Fibroblast of lung (primary cell): ENCODE data around the gene MAP3K4. TPM values are rescaled to one million over a fixed set of nuclear protein-coding genes. Genes with fewer than 3 reads are reported as not detected.
A peak's percentile ranks its signal among the peaks of the same experiment; 100 is the strongest.
"Not testable (repeated sequence)": the region's sequence is repeated elsewhere in the genome, so short reads cannot be mapped to it uniquely, and the experiment has no call there.

ENCODE experiments used
- DNase-seq, 2 donors: peaks; one replicate each; pipeline versions ENCODE4 v3.0.0 to v3.0.0-alpha.2; 2010; ENCODE audit warnings: low read depth in 2 of 2
- H2AFZ ChIP-seq: 2 replicates; pipeline ENCODE4 v1.5.1; 2012; ENCODE audit warnings: low read length, control low read depth, inconsistent platforms
- H3K27ac ChIP-seq: 2 replicates; pipeline ENCODE4 v1.5.1; 2011; ENCODE audit warnings: low read length, control low read depth; ENCODE audit not compliant: insufficient read depth
- H3K27me3 ChIP-seq: 2 replicates; pipeline ENCODE4 v1.5.1; 2011; ENCODE audit warnings: mild to moderate bottlenecking, low read length; ENCODE audit not compliant: control insufficient read depth, insufficient read depth
- H3K36me3 ChIP-seq: 2 replicates; pipeline ENCODE4 v1.5.1; 2011; ENCODE audit warnings: low read length; ENCODE audit not compliant: control insufficient read depth, insufficient read depth
- H3K4me1 ChIP-seq: 2 replicates; pipeline ENCODE4 v1.5.1; 2011; ENCODE audit warnings: low read length; ENCODE audit not compliant: control insufficient read depth, insufficient read depth; ENCODE audit errors: extremely low read depth
- H3K4me2 ChIP-seq: 2 replicates; pipeline ENCODE4 v1.5.1; 2011; ENCODE audit warnings: low read length, control low read depth; ENCODE audit not compliant: insufficient read depth; ENCODE audit errors: extremely low read depth
- H3K4me3 ChIP-seq, 4 experiments: fragments of 200-600 bp in 1 of 4; sonication (generic) in 1 of 4; replicated peaks in 1 of 4; 2 replicates each; pipeline ENCODE4 v1.5.1; 2011 to 2016; ENCODE audit warnings: low read length in 4 of 4, low read depth in 3 of 4, mild to moderate bottlenecking in 3 of 4, control low read depth in 2 of 4, inconsistent platforms in 1 of 4, mixed read lengths in 1 of 4; ENCODE audit not compliant: insufficient read depth in 1 of 4; ENCODE audit errors: control extremely low read depth in 1 of 4
- H3K79me2 ChIP-seq: 2 replicates; pipeline ENCODE4 v1.5.1; 2012; ENCODE audit warnings: mild to moderate bottlenecking, low read length, inconsistent platforms; ENCODE audit not compliant: control insufficient read depth, insufficient read depth
- H3K9ac ChIP-seq: 2 replicates; pipeline ENCODE4 v1.5.1; 2011; ENCODE audit warnings: mild to moderate bottlenecking, low read length, control low read depth; ENCODE audit not compliant: insufficient read depth
- H3K9me3 ChIP-seq: 2 replicates; pipeline ENCODE4 v1.5.1; 2012; ENCODE audit warnings: low read depth, low read length; ENCODE audit not compliant: control insufficient read depth, insufficient read depth
- H4K20me1 ChIP-seq: 2 replicates; pipeline ENCODE4 v1.5.1; 2011; ENCODE audit warnings: low read length; ENCODE audit not compliant: control insufficient read depth, insufficient read depth; ENCODE audit errors: extremely low read depth
- EZH2 ChIP-seq: IDR thresholded peaks from 2 replicates; pipeline ENCODE4 v1.5.1; 2012; ENCODE audit warnings: low read length, control low read depth, mild to moderate bottlenecking; ENCODE audit errors: missing control alignments
- polyA plus RNA-seq, 2 donors: library from polyadenylated mRNA; depleted of rRNA in 1 of 2; stranded (reverse) in 1 of 2; unstranded in 1 of 2; fragments of >200 nt; gene quantifications; 2 replicates each; pipeline ENCODE4 v1.2.1, GENCODE V29; 2011 to 2012; ENCODE audit warnings: missing spikeins in 1 of 2
- total RNA-seq: library from RNA; depleted of rRNA; stranded (reverse); fragments of >200 nt; gene quantifications from 2 replicates; pipeline ENCODE4 v1.2.1, GENCODE V29; 2014
- TF ChIP-seq, protein P1 (sequence below), 2 donors: IDR thresholded peaks in 1 of 2; conservative IDR thresholded peaks in 1 of 2; 1 replicate in 1 of 2; 2 replicates in 1 of 2; pipeline ENCODE4 v1.5.1; 2011 to 2012; ENCODE audit warnings: low read length in 2 of 2, control low read depth in 1 of 2, inconsistent platforms in 1 of 2, low read depth in 1 of 2, mild to moderate bottlenecking in 1 of 2

MAP3K4 gene
- total and polyA plus RNA-seq, 2 donors (not counting 1 experiment from before 2014, with no cell fraction given): 9.1 to 44.4 TPM

DNA sequence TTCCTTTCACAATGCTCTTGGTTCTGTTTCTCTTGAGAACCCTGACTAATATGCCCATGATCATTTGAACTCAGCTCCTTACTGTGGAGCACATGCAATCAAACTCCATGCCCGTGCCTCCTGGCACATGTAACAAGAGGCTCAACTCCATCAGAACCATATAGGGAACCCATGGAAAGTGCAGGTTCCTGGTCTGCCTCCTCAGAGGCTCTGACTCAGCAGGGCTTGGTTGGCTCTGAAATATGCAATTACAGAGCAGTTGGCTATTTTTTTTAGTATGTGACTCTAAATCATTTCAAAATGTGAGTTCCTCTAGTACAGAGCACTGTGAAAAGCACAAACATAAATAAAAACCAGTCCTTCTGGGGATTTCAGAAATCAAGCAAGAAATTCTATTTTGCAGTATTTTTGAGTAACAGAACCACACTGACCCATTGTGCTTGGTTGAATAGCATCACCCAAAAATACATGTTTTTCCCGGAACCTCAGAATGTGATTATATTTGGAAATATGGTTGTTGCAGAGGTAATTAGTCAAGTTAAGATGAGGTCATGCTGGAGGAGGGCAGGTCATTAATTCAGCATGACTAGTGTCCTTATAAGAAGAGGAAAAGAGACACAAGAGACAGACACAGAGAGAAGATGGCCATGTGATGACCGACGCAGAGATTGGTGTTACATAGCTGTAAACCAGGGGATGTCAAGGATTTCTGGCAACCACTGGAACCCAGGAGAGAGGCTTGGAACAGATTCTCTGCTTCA is 13.2 kb upstream of the MAP3K4 start:
- peaks cover 2% of the 10 kb centered on the region for H3K4me1 ChIP-seq
- H3K27ac ChIP-seq: no peak overlapping the region
- DNase-seq: peak; percentile 61 to 69
- no peak for TF ChIP-seq EZH2
- TF ChIP-seq, protein P1, sequence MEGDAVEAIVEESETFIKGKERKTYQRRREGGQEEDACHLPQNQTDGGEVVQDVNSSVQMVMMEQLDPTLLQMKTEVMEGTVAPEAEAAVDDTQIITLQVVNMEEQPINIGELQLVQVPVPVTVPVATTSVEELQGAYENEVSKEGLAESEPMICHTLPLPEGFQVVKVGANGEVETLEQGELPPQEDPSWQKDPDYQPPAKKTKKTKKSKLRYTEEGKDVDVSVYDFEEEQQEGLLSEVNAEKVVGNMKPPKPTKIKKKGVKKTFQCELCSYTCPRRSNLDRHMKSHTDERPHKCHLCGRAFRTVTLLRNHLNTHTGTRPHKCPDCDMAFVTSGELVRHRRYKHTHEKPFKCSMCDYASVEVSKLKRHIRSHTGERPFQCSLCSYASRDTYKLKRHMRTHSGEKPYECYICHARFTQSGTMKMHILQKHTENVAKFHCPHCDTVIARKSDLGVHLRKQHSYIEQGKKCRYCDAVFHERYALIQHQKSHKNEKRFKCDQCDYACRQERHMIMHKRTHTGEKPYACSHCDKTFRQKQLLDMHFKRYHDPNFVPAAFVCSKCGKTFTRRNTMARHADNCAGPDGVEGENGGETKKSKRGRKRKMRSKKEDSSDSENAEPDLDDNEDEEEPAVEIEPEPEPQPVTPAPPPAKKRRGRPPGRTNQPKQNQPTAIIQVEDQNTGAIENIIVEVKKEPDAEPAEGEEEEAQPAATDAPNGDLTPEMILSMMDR (conservative IDR thresholded peaks at IDR 0.05 in 1 of 2, IDR thresholded peaks at IDR 0.05 in 1 of 2; ENCODE audit: low read depth in 1 of 2, low read length in 2 of 2): no peak
- H3K79me2 ChIP-seq: no peaks in the 10 kb centered on the region
- no peaks in the 10 kb centered on the region for H3K9me3 ChIP-seq
- no peak overlapping the region for H2AFZ ChIP-seq
- peak overlapping the region; percentile 23 for H3K4me2 ChIP-seq
- H3K36me3 ChIP-seq: no peaks in the 10 kb centered on the region
- no peaks in the 10 kb centered on the region for H3K27me3 ChIP-seq
- no peak overlapping the region for H3K9ac ChIP-seq
- no peak overlapping the region for H3K4me3 ChIP-seq
- H4K20me1 ChIP-seq: no peaks in the 10 kb centered on the region

DNA sequence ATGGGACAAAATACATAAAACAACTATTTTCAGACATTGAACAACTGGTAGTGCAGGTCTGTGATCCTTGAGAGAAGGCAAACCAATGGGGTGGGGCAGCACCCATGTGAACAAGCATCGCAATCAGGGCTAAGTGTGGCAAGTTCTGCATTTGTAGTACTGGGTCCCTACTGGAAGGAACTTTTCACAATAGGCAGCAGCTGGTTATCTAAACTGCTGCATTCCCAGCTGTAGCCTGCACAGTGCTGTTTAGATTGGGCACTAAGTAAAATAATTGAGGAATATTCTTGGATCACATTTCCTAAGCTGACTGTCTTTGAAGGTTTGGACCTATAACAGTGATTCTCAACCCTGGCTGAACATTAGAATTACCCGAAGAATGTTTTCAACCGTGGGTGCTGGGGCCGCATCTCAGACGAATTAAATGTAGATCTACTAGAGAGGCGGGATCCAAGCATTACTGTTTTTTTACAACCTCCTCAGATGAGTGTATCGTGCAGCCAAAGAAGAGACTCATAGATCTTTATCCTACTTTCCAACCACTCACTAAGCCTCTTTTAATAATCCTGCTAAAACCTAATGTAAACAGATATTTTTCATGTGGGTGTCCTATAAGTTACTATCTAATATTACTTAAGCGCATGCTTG is 12.4 kb upstream of the MAP3K4 start:
- H3K9ac ChIP-seq: no peak overlapping the region
- TF ChIP-seq, protein P1 (conservative IDR thresholded peaks at IDR 0.05 in 1 of 2, IDR thresholded peaks at IDR 0.05 in 1 of 2; ENCODE audit: low read depth in 1 of 2, low read length in 2 of 2): peak; percentile 12 to 27
- no peak for TF ChIP-seq EZH2
- H3K79me2 ChIP-seq: no peaks in the 10 kb centered on the region
- H3K9me3 ChIP-seq: no peaks in the 10 kb centered on the region
- no peaks in the 10 kb centered on the region for H3K36me3 ChIP-seq
- H2AFZ ChIP-seq: no peak overlapping the region
- peak; percentile 42 to 69 for DNase-seq
- H3K4me1 ChIP-seq: no peaks in the 10 kb centered on the region
- no peak overlapping the region for H3K4me3 ChIP-seq
- H3K4me2 ChIP-seq: peak overlapping the region; percentile 15
- H4K20me1 ChIP-seq: no peaks in the 10 kb centered on the region
- H3K27me3 ChIP-seq: no peaks in the 10 kb centered on the region
- no peak overlapping the region for H3K27ac ChIP-seq

DNA sequence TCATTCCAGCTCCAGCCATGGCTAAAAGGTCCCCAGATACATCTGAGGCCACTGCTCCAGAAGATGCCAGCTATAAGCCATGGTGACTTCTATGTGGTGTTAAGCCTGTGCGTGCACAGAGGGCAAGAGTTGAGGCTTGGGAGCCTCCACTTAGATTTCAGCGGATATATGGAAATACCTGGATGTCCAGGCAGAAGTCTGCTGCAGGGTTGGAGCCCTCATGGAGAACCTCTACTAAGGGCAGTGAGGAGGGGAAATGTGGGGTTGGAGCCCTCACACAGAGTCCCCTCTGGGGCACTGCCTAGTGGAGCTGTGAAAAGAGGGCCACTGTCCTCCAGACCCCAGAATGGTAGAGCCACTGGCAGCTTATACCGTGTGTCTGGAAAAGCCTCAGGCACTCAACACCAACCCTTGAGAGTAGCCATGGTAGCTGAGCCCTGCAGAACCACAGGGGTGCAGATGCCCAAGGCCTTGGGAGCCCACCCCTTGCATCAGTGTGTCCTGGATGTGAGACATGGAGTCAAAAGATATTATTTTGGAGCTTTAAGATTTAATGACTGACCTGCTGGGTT is 8.1 kb upstream of the MAP3K4 start:
- H3K36me3 ChIP-seq, H3K27me3 ChIP-seq, H4K20me1 ChIP-seq: not testable (repeated sequence)

More for the DNA sequence above, 8.1 kb upstream of the MAP3K4 start:
- not testable (repeated sequence) for DNase-seq, H3K9ac ChIP-seq, H3K4me3 ChIP-seq, H3K4me2 ChIP-seq, H2AFZ ChIP-seq, H3K9me3 ChIP-seq, H3K79me2 ChIP-seq, H3K27ac ChIP-seq, H3K4me1 ChIP-seq
